Measurements from ENCODE around the gene APP.
A peak's percentile ranks its signal among the peaks of the same experiment; 100 is the strongest.

Gene APP

GRCh38 chr21:26060335-26061115, 110.0 kb downstream of the APP start:
- no peaks in the 10 kb centered on the region for H3K4me1 Mint-ChIP-seq
- no peak overlapping the region for H3K27ac Mint-ChIP-seq
- no peaks in the 10 kb centered on the region for H3K27me3 Mint-ChIP-seq
- no peak overlapping the region for H3K4me3 Mint-ChIP-seq
- no peaks in the 10 kb centered on the region for H3K36me3 Mint-ChIP-seq (ENCODE audit: low read depth)
- DNase-seq: no peak
- H3K9me3 Mint-ChIP-seq: no peaks in the 10 kb centered on the region
- ATAC-seq: no peak

GRCh38 chr21:26057477-26058170, 112.9 kb downstream of the APP start:
- DNase-seq (no peak), ATAC-seq (no peak)
- no peaks in the 10 kb centered on the region for H3K36me3 Mint-ChIP-seq (ENCODE audit: low read depth)
- no peaks in the 10 kb centered on the region for H3K9me3 Mint-ChIP-seq
- H3K27ac Mint-ChIP-seq: no peak overlapping the region
- no peaks in the 10 kb centered on the region for H3K27me3 Mint-ChIP-seq
- no peaks in the 10 kb centered on the region for H3K4me1 Mint-ChIP-seq
- no peak overlapping the region for H3K4me3 Mint-ChIP-seq

GRCh38 chr21:26055841-26056264, 114.7 kb downstream of the APP start:
- ATAC-seq (no peak), DNase-seq (no peak)
- Mint-ChIP-seq H3K27ac (no peak overlapping the region), H3K4me1 (no peaks in the 10 kb centered on the region), H3K36me3 (ENCODE audit: low read depth) (peaks cover 1% of the 10 kb centered on the region), H3K9me3 (no peaks in the 10 kb centered on the region), H3K4me3 (no peak overlapping the region), H3K27me3 (no peaks in the 10 kb centered on the region)

- no peak for ATAC-seq
- H3K27me3 Mint-ChIP-seq: no peaks in the 10 kb centered on the region
- no peak overlapping the region for H3K4me3 Mint-ChIP-seq
- H3K27ac Mint-ChIP-seq: no peak overlapping the region
- no peaks in the 10 kb centered on the region for H3K4me1 Mint-ChIP-seq
- H3K9me3 Mint-ChIP-seq: no peaks in the 10 kb centered on the region
- peaks cover 6% of the 10 kb centered on the region for H3K36me3 Mint-ChIP-seq (ENCODE audit: low read depth)
- no peak for DNase-seq
These were observed 115.6 kb downstream of the APP start for GRCh38 chr21:26055010-26055409.

- no peak overlapping the region for H3K4me3 Mint-ChIP-seq
- H3K27ac Mint-ChIP-seq: no peak overlapping the region
- DNase-seq: no peak
- no peak for ATAC-seq
- H3K36me3 Mint-ChIP-seq (ENCODE audit: low read depth): peaks cover 19% of the 10 kb centered on the region
- no peaks in the 10 kb centered on the region for H3K9me3 Mint-ChIP-seq
- no peaks in the 10 kb centered on the region for H3K27me3 Mint-ChIP-seq
- H3K4me1 Mint-ChIP-seq: no peaks in the 10 kb centered on the region
These were observed 118.5 kb downstream of the APP start for GRCh38 chr21:26052057-26052456.

- ATAC-seq: no peak
- peaks cover 29% of the 10 kb centered on the region for H3K36me3 Mint-ChIP-seq (ENCODE audit: low read depth)
- H3K4me1 Mint-ChIP-seq: no peaks in the 10 kb centered on the region
- no peaks in the 10 kb centered on the region for H3K9me3 Mint-ChIP-seq
- H3K27ac Mint-ChIP-seq: no peak overlapping the region
- no peaks in the 10 kb centered on the region for H3K27me3 Mint-ChIP-seq
- no peak overlapping the region for H3K4me3 Mint-ChIP-seq
- no peak for DNase-seq
These were observed 119.7 kb downstream of the APP start for GRCh38 chr21:26050857-26051256.

GRCh38 chr21:26049803-26050202, 120.8 kb downstream of the APP start:
- Mint-ChIP-seq H3K36me3 (ENCODE audit: low read depth) (peaks cover 34% of the 10 kb centered on the region), H3K27me3 (no peaks in the 10 kb centered on the region), H3K4me1 (no peaks in the 10 kb centered on the region), H3K4me3 (no peak overlapping the region), H3K9me3 (no peaks in the 10 kb centered on the region), H3K27ac (no peak overlapping the region)
- ATAC-seq (no peak), DNase-seq (no peak)

- Mint-ChIP-seq H3K9me3 (no peaks in the 10 kb centered on the region), H3K36me3 (ENCODE audit: low read depth) (peaks cover 42% of the 10 kb centered on the region), H3K27me3 (no peaks in the 10 kb centered on the region)
These were observed 123.1 kb downstream of the APP start for GRCh38 chr21:26047279-26047967.

GRCh38 chr21:26043891-26044290, 126.7 kb downstream of the APP start:
- Mint-ChIP-seq H3K4me3 (no peak overlapping the region), H3K4me1 (no peaks in the 10 kb centered on the region), H3K9me3 (no peaks in the 10 kb centered on the region), H3K27ac (no peak overlapping the region), H3K27me3 (no peaks in the 10 kb centered on the region), H3K36me3 (ENCODE audit: low read depth) (peaks cover 27% of the 10 kb centered on the region)
- DNase-seq (no peak), ATAC-seq (no peak)

More at GRCh38 chr21:26047279-26047967, 123.1 kb downstream of the APP start:
- ATAC-seq (no peak), DNase-seq (no peak)
- H3K4me1 Mint-ChIP-seq: no peaks in the 10 kb centered on the region
- H3K4me3 Mint-ChIP-seq: no peak overlapping the region
- H3K27ac Mint-ChIP-seq: no peak overlapping the region

- ATAC-seq: no peak
- Mint-ChIP-seq H3K27me3 (no peaks in the 10 kb centered on the region), H3K36me3 (ENCODE audit: low read depth) (peaks cover 23% of the 10 kb centered on the region), H3K4me3 (no peak overlapping the region), H3K4me1 (no peaks in the 10 kb centered on the region), H3K9me3 (no peaks in the 10 kb centered on the region), H3K27ac (no peak overlapping the region)
- no peak for DNase-seq
These were observed 128.2 kb downstream of the APP start for GRCh38 chr21:26042181-26042876.

GRCh38 chr21:26041431-26042180, 129.0 kb downstream of the APP start:
- no peak overlapping the region for H3K4me3 Mint-ChIP-seq
- ATAC-seq: no peak

GRCh38 chr21:26036916-26037315, 133.7 kb downstream of the APP start:
- DNase-seq: no peak
- H3K27me3 Mint-ChIP-seq: no peaks in the 10 kb centered on the region
- H3K4me3 Mint-ChIP-seq: no peak overlapping the region
- no peak for ATAC-seq
- H3K36me3 Mint-ChIP-seq (ENCODE audit: low read depth): no peaks in the 10 kb centered on the region
- no peak overlapping the region for H3K27ac Mint-ChIP-seq
- H3K4me1 Mint-ChIP-seq: peaks cover 2% of the 10 kb centered on the region
- no peaks in the 10 kb centered on the region for H3K9me3 Mint-ChIP-seq

More at GRCh38 chr21:26041431-26042180, 129.0 kb downstream of the APP start:
- DNase-seq: no peak
- H3K27ac Mint-ChIP-seq: no peak overlapping the region
- no peaks in the 10 kb centered on the region for H3K4me1 Mint-ChIP-seq
- H3K9me3 Mint-ChIP-seq: no peaks in the 10 kb centered on the region
- H3K27me3 Mint-ChIP-seq: no peaks in the 10 kb centered on the region
- H3K36me3 Mint-ChIP-seq (ENCODE audit: low read depth): peaks cover 19% of the 10 kb centered on the region

- no peak overlapping the region for H3K4me3 Mint-ChIP-seq
- H3K9me3 Mint-ChIP-seq: no peaks in the 10 kb centered on the region
- no peak for DNase-seq
- H3K27ac Mint-ChIP-seq: no peak overlapping the region
- H3K27me3 Mint-ChIP-seq: no peaks in the 10 kb centered on the region
- peaks cover 2% of the 10 kb centered on the region for H3K4me1 Mint-ChIP-seq
- H3K36me3 Mint-ChIP-seq (ENCODE audit: low read depth): peaks cover 5% of the 10 kb centered on the region
- peak; percentile 33 for ATAC-seq
These were observed 138.3 kb downstream of the APP start for GRCh38 chr21:26032263-26032662.

GRCh38 chr21:26028183-26028582, 142.4 kb downstream of the APP start:
- Mint-ChIP-seq H3K36me3 (ENCODE audit: low read depth) (peaks cover 5% of the 10 kb centered on the region), H3K27ac (no peak overlapping the region), H3K9me3 (no peaks in the 10 kb centered on the region), H3K4me3 (no peak overlapping the region), H3K27me3 (no peaks in the 10 kb centered on the region), H3K4me1 (no peaks in the 10 kb centered on the region)
- no peak for ATAC-seq
- DNase-seq: no peak
